Activated T-cell treated with anti-CD3 and anti-CD28 coated beads for 4 hours (primary cell): ENCODE measurements around the gene PDGFRA.
"Not testable (repeated sequence)": the region's sequence is repeated elsewhere in the genome, so short reads cannot be mapped to it uniquely, and the experiment has no call there.

ENCODE experiments used
- DNase-seq: peaks from one replicate; pipeline ENCODE4 v3.0.0-alpha.2; 2020

PDGFRA gene

DNA sequence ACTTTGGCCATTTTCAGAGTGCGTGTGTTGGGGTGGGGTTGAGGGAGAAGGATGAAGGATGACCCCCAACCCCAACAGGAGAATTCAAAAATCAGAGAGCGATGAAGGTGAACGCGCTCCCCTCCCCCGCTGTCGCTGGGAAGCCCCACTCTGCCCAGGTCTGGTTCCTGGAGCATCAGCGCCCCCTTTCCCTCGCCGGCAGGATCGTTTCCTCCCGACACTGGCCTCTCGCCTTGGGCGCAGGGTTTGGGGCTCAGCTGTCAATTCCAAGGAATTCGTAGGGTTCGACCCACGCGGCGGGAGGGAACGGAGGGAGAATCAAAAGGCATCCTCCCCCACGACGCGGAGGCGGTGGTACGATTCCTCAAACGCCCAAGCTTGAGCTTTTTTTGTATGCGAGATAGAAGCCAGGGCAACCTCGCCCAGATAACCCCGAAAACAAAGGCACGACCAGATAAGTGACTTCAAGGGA is 1.0 kb upstream of the PDGFRA start:
- DNase-seq: no peak

DNA sequence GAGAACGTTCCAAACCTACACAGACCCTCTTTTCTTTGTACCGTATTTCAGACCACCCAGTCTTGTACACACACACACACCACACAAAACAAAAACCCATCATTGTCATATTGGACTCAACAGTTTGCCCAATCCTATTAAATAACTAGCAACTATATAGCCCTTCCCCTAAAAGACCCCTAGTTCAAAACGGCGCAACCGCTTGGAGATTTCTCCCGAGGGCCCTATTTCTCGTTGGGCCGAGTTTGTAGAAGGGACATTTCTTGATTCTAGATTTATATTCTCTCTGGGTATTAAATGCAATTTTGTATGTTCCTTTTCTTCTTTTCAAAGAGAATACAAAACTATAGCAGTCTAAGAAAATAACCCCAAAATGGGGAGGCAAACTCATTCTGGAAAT is 547 bp upstream of the PDGFRA start:
- no peak for DNase-seq

DNA sequence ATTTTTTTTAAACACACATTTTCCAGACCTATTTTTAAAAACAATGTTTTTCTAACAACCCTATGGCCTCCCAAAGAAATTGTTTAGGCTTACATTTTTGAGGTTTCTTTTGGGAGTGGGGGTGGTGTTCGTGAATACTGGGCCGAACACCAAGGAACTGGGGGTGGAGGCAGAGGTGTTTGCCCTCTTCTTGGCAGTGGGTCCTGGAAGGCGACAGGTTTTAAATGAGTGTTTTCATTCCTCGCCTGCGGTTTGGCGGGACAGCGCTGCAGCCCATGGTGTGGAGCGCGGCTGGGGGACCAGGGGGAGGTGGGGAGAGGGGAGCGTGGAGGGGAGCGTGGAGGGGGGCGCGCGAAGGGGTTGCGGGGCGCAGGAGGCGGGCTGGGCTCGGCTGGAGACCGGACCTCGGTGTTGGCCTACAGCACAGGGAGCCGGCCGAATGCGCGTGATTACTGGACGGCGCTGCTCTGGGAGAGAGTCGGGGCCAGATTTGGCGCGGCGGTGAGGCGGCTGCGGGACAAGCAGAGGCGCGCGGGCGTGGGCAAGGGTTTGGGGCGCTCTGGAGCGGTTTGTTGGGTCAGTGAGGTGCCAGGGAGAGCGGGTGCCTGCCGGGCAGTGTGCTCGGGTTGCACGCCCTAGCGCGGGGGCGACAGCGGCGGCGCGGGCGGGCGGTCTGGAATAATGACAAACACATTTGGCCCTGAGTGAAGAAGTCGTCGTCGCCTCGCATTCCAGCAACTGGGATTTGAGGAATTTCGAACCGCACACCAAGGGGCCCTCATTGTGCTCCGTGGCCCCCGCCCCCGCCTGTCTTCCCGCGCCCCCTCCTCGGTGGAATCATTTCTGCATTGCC is 764 bp downstream of the PDGFRA start:
- DNase-seq: no peak

DNA sequence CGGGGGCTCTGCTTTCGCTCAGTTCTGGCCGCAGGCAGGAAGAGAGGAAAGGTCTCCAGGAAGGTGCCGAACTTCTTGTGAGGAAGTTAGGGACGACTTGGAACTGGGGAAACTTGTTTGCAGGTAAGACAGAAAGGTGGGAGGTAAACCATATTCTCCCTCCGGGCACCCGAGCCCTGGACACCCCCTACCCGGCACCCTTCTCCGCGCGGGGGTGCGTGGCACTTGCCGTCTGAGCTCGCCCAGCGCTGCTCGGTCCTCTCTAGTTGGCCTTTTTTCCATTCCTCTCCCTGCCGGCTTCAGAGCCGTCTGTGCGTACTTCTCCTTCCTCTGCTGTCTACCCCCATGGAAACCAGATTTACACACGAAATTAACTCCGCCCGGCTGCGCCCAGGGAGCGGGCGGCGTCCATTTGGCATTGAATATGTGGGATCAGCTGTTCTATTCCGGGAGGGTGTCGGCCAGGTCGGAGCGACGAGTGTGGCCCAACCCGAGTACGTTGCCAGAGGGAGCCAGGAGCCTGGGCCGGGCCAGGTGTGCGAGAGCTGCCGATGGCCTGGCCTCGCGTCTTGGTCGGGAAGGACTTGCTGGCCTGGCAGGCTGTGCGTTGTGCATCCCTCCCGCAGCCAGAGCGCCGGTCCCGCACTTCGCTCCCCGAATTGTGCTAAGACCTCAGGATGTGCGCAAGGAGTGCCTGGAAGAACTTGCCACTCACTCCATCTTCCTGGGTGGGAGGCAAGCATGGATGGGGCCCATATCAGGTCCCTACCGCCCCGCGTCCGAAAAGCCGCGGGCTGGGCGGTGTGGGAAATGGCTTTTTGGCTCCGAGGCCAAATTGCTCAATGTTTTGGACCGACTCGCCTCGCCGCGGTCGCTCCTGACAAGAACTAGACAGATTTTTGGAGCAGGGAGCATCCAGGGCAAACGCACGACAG is 1.7 kb downstream of the PDGFRA start:
- DNase-seq: no peak

DNA sequence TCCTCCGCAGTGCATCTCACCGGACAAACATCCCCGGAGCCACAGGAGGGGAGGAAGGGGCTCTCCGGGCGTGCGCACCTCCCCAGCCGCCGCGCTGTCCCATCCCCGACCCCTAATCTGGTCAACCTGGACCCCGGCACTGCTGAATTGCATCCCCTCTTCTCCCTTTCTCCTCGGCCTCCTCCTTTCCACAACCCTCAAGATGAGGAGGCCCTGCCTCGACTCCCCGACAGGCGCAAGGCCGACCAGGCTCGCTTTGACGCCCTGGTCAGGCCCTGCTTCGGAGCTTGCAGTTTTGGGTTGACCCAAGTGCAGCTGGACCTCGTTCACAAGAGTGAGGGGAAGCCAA is 2.3 kb downstream of the PDGFRA start:
- DNase-seq: no peak

DNA sequence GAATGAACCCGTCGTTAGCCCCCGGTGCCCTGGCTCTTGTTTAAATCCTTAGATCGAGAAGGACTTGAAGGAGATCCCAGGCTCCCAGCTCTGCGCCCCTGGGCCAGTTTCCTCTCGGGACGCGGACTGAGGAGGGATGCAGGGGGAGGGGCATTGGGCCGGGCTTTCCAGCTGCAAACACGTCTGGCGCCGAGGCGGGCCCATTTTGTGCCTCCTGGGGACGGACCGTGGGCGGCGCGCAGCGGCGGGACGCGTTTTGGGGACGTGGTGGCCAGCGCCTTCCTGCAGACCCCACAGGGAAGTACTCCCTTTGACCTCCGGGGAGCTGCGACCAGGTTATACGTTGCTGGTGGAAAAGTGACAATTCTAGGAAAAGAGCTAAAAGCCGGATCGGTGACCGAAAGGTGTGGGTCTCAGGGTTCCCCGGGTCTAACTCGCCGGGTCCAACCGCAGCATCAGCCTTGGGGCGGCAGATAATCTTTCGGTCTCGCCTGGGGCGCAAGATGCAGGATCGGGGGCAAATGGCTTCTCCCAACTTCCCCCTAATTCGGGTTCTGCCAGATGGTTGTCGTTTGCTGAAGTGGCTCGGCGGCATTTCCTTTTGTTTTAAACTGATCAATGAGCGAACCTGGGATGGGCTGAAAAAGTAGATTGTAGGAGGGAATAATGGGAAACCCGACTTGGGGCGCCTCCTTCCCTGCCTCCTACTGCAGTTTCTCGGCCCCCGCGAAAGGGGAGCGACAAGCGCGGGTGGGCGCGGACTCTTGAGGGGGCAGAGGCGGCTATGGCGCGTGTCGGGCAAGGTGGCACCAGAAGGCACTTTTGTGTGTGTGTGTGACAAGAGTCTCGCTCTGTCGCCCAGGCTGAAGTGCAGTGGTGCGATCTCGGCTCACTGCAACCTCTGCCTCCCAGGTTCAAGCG is 2.9 kb downstream of the PDGFRA start:
- DNase-seq: no peak

DNA sequence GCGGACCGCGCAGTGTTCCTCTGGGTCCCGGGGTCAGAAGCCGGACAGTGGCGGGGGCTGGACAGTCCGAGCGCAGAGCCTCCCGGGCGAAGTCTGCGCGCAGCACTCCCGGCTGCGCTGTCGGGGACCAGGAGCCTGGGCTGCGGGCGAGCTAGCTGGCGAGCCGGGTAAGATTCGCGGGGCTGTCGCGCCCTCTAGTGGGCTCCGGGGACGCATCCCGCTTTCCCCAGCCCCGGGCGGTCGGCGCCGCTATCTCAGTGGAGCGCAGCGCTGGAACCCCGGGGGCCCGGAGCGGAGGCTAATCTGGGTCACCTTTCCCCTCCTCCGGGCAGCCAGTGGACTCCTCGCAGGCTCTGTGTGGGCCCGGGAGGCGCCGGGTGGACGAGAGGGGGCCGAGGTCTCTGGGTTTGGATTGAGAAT is 4.2 kb downstream of the PDGFRA start:
- peak; percentile 57 for DNase-seq

DNA sequence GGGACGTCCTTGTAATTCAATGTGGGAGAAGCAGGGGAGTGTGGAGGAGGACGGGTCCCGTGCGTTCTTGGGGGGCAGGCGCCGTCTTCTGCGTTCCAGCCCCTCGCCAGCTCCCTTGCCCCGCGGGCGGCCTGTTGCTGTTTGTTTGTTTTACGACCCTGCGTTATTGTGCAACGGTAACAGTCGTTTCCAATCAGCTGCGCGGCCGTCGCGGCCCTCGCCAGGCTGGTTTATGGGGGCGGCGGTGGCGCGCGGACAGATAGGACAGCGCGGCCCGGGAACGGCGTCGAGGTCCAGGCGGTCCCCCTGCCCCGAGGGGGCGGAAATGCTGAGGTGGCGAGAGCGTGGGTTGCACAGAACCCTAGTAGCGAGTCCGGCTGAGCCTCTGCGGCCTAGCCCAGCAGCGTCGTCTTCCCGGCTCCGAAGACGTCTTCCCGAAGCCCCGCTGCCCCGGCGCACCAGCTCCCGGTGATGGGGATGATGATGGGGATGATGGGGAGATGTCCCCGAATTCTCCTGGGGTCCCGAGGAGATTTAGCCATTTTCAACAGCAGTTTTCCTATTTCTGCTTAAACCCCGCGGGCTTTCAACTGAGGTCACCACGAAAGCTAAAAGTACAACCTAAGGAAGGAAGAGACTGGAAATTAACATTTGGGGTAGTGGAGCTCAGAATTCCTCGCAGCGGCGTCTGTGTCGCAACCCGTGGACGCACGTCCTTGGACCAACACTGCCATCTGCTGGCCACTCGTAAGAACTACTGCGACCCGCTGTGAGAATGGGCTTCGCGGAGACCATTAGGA is 4.8 kb downstream of the PDGFRA start:
- peak; percentile 65 for DNase-seq

DNA sequence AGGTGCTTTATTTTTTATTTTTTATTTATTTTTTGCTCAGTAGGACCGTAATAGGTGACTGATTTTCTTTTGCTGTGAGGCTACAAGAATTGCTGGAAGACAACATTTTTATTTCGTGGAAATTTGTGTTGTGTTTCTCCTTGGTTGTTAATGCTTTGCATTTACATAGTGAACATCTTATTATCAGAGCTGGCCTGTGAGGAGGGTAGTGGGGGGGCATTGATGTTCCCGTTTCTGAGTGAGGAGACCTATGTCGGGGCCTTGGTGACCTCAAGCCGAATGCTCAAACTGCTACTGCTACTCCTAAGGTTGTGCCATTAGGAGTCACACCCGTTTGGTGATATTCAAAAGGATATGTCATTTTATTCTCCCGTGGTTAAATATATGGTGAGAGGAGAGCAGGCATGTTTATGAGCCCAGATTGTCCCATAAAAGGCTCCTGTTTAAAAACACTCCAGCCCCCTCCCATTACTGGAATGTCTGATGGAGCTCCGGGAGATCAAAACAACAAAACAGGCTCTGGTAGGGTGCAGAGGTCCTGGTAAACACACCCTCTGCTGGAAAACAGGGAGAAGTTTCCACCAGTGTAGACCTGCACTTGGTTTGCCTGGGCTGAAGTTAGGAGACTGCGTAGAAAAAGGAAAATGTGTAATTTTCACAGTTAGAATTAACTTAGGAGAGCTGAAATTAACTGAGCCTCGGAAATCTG is 5.6 kb downstream of the PDGFRA start:
- DNase-seq: no peak

DNA sequence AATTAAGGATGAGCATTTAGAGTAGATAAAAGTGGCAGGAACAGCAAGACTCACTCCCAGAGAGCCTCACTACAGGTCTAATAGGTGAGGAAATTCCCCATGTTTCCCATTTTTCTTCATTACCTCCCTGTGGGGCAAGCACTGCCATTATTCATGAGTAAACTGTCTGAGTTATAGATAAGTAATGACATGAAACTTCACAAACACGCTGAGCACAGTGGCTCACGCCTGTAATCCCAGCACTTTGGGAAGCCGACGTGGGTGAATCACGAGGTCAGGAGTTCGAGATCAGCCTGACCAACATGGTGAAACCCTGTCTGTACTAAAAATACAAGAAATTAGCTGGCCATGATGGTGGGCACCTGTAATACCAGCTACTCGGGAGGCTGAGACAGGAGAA is 7.2 kb downstream of the PDGFRA start:
- DNase-seq: not testable (repeated sequence)

DNA sequence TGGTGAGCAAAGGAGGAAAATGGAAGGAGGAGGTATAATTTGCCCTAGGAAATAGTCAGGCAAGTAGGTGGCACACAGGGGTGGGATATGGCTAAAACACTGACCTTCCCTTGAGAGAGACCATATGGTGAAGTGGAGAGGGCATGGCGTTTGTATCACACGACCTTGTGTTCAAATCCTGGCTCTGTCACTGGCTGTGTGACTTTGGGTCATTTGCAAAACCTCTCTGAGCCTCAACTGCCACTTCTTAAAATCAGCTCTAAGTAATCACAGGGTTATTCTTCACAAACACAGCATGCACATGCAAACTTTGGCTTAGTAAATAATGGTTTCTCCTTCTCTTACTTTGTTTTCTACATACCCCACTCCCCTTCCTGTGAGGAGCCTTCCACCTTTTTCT is 8.7 kb downstream of the PDGFRA start:
- no peak for DNase-seq

DNA sequence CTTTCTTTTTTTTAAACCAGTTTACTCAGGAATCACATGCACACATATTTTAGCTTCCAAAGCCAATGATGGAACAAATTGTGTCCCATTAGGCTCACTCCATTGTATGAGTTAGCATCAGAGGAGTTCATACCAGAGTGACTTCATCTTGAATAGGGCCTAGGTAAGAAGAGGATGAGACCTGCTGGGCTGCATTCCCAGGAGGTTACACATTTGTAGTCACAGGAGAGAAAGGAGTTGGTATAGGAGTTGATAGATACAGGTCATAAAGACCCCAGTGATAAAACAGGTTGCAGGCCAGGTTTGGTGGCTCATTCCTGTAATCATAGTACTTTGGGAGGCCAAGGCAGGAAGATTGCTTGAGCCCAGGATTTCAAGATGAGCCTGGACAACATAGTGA is 9.3 kb downstream of the PDGFRA start:
- no peak for DNase-seq

DNA sequence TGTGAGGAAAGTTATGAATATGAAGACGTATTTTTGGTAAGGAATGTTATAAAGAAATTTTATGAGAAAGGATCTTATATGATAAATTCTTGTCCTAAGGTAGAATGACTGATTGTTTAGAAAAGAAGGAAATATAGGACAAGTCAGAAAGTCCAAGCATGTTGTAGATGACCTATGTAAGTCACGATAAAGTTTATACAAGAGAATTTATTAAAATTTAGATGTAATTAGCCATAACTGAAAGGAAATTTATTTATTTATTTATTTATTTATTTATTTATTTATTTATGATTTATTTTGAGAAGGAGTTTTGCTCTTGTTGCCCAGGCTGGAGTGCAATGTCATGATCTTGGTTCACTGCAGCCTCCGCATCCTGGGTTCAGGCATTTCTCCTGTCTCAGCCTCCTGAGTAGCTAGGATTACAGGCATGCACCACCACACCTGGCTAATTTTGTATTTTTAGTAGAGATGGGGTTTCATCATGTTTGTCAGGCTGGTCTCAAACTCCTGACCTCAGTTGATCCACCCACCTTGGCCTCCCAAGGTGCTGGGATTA is 12.3 kb downstream of the PDGFRA start:
- DNase-seq: not testable (repeated sequence)

DNA sequence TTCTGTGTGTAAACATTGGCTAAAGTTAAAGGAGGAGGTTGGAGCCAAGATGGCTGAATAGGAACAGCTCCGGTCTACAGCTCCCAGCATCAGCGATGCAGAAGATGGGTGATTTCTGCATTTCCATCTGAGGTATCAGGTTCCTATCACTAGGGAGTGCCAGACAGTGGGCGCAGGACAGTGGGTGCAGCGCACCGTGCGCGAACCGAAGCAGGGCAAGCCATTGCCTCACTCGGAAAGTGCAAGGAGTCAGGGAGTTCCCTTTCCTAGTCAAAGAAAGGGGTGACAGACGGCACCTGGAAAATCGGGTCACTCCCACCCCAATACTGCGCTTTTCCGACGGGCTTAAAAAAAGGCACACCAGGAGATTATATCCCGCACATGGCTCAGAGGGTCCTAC is 14.4 kb downstream of the PDGFRA start:
- not testable (repeated sequence) for DNase-seq

DNA sequence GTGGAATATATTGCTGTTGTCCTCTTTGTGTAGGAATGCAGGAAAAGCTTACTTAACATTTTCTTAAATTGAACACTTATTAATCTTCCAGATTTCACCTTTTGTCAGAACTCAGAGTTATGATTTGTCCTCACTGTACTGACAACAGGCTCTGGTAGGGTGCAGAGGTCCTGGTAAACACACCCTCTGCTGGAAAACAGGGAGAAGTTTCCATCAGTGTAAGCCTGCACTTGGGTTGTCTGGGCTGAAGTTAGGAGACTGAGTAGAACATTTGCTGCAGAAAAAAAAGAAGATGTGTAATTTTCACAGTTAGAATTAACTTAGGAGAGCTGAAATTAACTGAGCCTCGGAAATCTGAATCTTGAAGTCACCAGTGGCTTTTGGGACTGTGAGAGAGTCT is 23.2 kb downstream of the PDGFRA start:
- not testable (repeated sequence) for DNase-seq

DNA sequence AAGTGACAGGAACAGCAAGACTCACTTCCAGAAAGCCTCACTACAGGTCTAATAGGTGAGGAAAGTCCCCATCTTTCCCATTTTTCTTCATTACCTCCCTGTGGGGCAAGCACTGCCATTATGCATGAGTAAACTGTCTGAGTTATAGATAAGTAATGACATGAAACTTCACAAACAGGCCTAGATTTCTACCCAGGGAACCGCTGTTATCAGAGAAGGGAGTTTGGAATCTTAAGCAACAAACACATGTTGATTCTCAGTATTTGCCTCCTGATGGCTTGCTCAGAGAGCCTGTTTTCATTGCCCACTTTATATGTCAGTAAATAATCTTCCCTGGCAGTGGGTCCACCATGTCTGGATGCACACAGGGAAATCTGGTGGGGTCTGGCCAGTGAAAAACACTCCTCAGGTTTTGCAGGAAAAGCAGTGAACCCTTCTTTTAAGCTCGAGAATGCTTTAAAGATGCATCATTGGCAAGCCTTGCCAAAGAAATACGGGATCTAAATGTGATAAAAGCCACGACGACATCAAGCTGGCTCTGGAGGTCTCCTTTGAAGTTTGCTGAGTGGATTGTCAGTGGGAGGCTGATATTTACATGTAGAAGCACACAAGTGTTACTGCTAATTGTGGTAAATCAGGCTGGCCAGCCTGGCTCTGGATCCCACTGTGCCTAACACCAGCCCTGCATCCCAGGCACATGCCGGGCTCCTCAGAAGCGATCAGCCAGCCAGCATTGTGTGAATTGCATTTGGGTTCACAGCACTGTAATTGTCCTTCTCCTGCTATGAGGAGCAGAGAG is 25.2 kb downstream of the PDGFRA start:
- DNase-seq: no peak

DNA sequence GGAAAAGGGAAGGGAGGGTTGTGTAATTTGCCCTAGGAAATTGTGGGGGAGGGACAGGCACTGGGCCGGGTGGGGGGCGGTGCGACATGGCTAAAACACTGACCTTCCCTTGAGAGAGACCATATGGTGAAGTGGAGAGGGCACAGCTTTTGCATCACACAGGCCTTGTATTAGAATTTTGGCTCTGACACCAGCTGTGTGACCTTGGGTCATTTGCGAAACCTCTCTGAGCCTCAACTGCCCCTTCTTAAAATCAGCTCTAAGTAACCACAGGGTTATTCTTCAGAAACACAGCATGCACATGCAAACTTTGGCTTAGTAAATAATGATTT is 25.8 kb downstream of the PDGFRA start:
- no peak for DNase-seq

DNA sequence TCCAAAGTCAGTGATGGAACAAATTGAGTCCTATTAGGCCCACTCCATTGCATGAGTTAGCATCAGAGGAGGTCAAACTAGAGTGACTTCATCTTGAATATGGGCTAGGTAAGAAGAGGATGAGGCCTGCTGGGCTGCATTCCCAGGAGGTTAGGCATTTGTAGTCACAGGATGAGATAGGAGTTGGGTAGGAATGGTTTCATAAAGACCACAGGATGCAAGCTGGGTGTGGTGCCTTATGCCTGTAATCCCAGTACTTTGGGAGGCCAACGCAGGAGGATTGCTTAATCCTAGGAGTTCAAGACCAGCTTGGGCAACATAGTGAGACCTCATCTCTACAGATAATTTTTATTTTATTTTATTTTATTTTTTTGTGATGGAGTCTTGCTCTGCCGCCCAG is 26.8 kb downstream of the PDGFRA start:
- no peak for DNase-seq

DNA sequence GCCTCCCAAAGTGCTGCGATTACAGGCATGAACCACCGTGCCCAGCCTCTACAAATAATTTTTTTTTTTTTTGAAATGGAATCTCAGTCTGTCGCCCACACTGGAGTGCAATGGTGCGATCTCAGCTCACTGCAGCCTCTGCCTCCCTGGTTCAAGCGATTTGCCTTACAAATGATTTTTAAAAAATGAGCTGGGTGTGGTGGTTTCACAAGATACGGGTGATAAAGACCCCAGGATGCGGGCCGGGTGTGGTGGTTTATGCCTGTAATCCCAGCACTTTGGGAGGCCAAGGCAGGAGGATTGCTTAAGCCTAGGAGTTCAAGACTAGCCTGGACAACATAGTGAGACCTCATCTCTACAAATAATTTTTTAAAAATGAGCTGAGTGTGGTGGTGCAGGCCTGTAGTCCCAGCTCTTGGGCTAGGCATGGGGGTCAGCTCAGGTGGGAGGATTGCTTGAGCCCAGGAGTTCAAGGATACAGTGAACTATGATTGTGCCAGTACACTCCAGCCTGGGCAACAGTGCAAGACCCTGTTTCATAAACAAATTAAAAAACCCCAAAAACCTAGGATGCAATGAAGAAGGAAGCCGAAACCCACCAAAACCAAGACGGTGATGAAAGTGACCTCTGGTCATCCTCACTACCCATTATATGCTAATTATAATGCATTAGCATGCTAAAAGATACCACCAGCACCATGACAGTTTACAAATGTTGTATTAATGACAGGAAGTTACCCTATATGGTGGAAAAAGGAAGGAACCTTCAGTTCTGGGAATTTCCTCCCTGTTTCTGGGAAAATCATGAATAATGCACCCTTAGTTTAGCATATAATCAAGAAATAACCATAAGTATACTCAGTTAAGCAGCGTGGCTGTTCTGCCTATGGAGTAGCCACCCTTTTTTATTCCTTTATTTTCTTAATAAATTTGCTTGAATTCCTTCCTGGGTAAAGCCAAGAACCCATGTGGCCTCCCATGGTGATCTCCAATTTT is 27.7 kb downstream of the PDGFRA start:
- no peak for DNase-seq
